HG03095 (cell line): ENCODE results near the gene KIAA0232.
"Not testable (repeated sequence)": the region's sequence is repeated elsewhere in the genome, so short reads cannot be mapped to it uniquely, and the experiment has no call there.

ENCODE experiments used
- ATAC-seq: cut with Tn5 transposase; IDR thresholded peaks from one replicate; pipeline ENCODE4 v1.9.1; 2021; ENCODE audit warnings: moderate library complexity; ENCODE audit not compliant: unreplicated experiment

KIAA0232 gene

DNA sequence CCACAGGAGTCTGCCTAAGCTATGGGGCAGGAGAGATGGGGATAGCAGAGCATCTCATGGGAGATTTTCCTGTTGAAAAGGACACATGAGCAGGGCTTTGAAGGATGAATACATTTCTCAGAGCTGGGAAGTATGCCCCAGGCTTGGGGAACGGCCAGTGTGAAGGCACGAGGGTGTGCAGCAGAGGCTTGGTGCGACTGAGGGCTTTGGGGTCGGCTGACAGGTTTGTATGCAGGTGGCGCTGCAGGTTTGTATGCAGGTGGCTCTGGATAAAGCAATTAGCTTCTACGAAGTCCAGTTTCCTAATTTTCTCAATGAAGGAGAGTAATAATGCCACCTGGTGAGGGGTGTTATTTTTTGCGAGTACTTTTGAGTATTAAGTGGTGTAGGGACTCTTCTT lies 6.8 kb upstream of the KIAA0232 start:
- no peak for ATAC-seq

- no peak for ATAC-seq
Observed at GRCh38 chr4:6776920-6777635, 5.4 kb upstream of the KIAA0232 start.

DNA sequence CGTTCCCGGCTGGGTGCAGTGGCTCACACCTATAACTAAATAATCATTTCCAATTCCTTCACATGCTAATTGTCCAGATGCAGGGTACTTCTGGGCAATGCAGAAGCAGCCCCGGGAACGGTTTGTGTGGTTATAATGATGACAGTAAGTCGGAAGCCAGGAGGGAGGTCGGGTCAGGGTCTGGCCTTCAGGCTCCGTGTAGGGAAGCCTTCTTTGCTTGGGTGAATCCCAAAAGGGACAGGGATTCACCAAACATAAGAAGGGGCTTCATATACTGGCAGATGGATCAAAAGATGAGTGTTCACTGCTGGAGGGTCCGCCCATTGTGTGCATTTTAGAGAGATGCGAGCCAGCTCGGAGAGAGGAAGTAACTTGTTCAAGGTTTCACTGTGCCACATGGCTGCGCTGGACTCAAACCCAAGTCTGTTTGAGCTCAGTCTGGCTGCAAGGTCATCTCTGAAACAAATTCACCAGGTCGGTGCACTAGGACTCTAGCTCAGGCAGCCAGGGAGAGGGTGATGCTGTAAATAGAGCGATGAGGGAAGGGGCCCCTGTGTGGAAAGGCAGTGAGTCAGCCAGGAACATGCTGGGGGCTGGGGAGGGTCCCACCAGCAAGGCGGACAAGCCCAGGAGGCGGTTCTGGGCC lies 4.8 kb upstream of the KIAA0232 start:
- ATAC-seq = no peak

GRCh38 chr4:6778435-6778834 lies 4.1 kb upstream of the KIAA0232 start:
- ATAC-seq = no peak

- no peak for ATAC-seq
Observed at GRCh38 chr4:6779667-6780565, 2.6 kb upstream of the KIAA0232 start.

- no peak for ATAC-seq
Observed at GRCh38 chr4:6781113-6781512, 1.4 kb upstream of the KIAA0232 start.

DNA sequence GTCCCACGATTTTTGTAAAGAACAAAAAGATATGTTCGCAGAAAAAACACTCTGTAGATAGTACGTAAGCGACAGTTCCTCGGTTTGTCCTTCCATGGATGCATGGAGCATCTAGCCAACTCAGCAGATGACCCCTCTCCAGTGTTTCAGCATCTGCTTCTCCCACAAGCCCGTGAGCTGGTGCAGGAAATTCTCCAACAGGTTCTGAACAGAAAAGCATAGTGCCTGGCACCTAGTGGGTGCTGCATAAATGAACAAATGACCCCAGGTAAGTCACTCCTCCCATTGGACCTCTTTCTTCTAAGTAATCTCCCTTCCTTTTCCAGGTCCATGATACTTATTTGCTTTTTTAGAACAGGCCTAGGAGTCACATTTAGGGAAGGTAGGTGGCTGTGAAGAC lies 966 bp upstream of the KIAA0232 start:
- ATAC-seq = no peak

DNA sequence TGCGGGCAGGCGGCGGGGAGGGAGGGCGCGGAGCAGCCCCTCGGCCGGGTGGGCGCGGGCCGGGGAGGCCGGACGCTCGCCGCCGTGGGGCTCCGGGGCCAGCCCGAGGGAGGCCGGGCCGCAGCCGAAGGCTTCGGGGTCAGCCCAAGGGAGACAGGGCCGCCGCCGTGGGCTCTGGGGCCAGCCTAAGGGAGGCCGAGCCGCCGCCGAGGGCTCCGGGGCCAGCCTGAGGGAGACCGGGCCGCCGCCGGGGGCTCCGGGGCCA lies 251 bp downstream of the KIAA0232 start:
- peak; percentile 8 for ATAC-seq

DNA sequence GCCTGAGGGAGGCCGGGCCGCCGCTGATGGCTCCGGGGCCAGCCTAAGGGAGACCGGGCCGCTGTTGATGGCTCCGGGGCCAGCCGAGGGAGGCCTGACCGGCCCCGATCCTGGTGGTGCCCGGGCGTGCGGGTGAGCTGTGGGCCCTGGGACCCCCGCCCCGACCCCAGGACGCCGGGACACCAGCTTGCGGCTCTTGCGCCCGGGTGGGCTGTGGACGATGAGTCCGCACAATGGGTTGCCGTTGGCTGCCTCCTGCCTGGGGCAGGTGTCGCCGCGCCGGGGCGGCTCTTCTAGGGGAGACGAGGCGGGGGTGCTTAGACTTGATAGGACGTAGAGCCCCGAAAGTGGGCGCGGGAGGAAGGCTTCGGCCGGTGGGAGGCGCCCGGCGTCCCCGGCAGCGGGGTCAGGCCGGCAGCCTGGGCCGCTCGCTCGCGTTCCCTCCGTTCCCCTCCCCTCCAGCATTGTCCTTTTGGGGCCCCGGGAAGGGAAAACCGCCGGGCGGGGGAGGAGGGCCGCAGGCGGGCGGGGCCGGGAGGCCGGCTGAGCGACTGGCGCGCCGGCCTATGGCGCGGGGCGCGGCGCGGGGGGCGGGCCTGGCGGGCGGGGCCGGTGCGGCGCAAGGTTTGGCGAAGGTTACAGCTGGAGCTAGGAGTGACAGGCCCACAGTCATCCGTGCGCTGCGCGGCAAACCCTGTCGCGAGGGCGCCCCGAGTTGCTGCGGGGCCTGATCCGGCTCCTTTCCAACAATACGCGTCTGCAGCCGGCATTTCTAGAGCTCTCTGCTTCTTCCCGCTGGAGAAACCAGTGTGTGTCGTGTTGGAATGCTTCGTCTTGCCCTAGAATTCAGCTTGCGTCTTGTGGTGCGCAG lies 819 bp downstream of the KIAA0232 start:
- ATAC-seq = peak; percentile 72

DNA sequence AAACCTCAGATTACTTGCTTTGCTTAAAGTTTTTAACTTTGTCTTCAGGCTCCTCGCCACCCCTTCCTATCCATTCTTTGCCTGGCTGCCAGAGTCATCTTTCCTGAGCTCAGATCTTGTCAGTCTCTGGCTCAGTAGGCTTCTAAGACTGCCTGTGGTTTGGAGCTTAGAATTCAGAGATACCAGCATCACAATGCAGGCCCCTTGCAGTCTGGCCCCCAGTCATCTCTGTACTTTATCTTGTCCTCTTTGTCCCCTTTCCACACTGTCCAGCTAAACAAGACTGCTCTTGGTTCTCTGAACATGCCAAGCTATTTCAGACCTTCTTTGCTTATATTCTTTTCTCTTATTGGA lies 3.0 kb downstream of the KIAA0232 start:
- no peak for ATAC-seq

GRCh38 chr4:6788123-6788522 lies 5.6 kb downstream of the KIAA0232 start:
- ATAC-seq = no peak

DNA sequence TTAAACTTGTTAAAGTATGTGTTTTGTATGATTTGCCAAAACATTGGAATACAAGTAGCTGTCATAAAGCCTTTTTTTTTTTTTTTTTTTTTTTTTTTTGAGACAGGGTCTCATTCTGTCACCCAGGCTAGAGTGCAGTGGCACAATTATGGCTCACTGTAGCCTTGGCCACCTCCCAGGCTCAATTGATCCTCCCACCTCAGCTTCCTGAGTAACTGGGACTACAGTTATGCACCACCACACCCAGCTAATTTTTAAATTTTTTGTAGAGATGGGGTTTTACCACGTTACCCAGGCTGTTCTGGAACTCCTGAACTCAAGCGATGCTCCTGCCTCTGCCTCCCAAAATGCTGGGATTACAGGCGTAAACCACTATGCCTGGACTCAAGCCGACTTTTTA lies 8.7 kb downstream of the KIAA0232 start:
- ATAC-seq = not testable (repeated sequence)

DNA sequence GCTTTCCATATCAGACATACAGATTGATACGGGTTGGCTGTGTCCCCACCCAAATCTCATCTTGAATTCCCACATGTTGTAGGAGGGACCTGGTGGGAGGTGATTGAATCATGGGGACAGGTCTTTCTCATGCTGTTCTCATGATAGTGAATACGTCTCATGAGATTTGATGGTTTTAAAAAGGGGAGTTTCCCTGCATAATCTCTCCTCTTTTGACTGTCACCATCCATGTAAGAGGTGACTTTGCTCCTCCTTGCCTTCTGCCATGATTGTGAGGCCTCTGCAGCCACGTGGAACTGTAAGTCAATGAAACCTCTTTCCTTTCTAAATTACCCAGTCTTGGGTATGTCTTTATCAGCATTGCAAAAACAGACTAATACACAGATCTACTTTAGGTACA lies 9.3 kb downstream of the KIAA0232 start:
- not testable (repeated sequence) for ATAC-seq

GRCh38 chr4:6794189-6794588 lies 11.7 kb downstream of the KIAA0232 start:
- ATAC-seq = no peak

DNA sequence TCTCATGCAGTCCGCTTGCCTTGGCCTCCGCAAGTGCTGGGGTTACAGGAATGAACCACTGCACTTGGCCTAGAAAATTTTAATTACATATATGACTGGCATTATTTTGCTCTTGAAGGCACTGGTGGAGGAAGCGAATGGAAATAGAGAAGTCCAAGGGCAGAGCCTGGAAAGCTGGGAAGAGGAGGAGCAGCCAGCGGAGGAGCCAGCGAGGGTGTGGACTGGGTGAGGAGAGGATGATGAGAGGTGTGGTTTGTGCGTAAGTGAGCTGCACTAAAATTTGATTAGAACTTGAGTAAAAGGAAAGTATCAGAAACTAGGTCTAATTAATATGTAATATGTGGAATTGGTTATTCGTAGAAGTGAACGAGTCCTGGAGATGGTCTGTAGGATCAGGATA lies 13.3 kb downstream of the KIAA0232 start:
- no peak for ATAC-seq

- ATAC-seq = not testable (repeated sequence)
Observed at GRCh38 chr4:6797368-6797767, 14.8 kb downstream of the KIAA0232 start.

- no peak for ATAC-seq
Observed at GRCh38 chr4:6799091-6799490, 16.6 kb downstream of the KIAA0232 start.

- ATAC-seq = no peak
Observed at GRCh38 chr4:6802025-6802424, 19.5 kb downstream of the KIAA0232 start.

GRCh38 chr4:6802626-6803025 lies 20.1 kb downstream of the KIAA0232 start:
- no peak for ATAC-seq

GRCh38 chr4:6803246-6803645 lies 20.7 kb downstream of the KIAA0232 start:
- ATAC-seq = no peak

DNA sequence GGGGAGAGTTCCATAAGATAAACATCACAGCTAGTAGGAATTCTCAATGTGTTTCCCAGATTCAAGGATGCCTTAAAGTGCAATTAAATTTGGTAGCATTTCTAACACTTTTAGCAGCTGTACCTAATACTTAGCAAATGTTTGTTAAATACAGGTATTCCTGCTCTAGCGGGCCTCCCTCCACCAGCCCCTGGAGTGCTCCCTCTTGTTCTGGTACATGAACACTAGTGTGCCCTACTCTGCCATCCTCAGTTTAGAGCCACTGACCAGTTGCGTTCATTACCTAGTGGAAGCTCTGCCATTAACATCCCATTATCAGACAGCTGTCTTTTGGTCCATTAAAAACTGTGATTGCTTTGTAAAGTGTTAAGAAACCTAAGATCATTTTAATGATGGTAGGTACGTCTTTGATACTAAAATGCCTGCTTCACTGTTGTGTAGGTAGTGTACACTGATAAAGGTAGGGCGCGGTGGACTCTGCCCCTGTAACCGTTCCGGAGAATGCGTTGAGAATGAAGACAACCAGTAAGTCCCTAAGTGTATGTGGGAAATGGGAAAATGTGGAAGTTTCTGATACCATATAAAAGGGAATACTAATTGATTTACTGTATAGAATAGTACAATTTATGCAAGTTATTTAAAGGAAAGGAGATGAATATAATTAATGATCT lies 21.7 kb downstream of the KIAA0232 start:
- no peak for ATAC-seq
